GM04503 (cell line): ENCODE data around the gene CD200.

Experiments
- DNase-seq: peaks from one replicate; pipeline ENCODE4 v3.0.0-alpha.2; 2012; ENCODE audit warnings: low read depth

Gene CD200

DNA sequence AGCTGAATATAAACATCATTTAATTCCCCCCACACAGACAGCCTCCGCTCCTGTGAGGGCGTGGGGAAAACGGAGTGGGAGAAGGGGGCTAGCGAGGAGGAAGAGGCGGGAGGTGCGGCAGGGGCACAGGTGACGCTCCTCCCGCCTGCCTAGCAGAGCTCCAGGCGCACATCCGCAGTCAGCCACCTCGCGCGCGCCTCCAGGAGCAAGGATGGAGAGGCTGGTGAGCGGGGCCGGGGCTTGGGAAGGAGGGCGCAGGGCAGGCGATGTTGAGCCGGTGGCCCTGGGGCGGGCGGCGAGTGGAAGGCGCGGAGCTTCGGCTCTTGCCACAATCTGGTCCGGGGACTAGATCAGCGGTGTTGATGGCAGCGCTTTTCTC, at the start of gene CD200:
TSS of gene CD200 (plus strand) at position 155 of the 379 bp plus-strand sequence. CDS start at position 212, 57 bp downstream.
- no peak for DNase-seq

GRCh38 chr3:112289011-112289410, 43.9 kb upstream of the CD200 start:
- no peak for DNase-seq

- peak; percentile 14 for DNase-seq
Measured at GRCh38 chr3:112293368-112294321, 39.3 kb upstream of the CD200 start, which contains the start of gene SLC9C1. SLC9C1 (minus strand) TSS chr3:112294216; CDS start chr3:112286791, 7,425 bp downstream.

DNA sequence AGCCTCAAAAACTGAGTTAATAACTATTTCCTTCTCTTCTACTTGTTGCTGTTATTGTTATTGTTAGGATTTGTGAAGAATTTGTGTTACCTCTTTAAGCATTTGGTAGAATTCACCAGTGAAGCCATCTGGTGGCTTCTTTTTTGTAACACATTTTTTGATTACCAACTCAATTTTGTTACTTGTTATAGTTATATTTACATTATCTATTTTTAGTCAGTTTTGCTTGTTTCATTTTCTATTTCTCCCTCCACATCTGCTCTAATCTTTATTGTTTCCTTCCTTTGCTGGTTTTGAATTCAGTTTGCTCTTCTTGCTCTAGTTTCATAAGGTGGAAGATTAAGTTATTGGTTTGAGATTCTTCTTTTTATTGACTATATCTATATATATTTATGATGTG, 35.2 kb upstream of the CD200 start:
- no peak for DNase-seq

- no peak for DNase-seq
Measured at GRCh38 chr3:112298781-112299180, 34.2 kb upstream of the CD200 start.

DNA sequence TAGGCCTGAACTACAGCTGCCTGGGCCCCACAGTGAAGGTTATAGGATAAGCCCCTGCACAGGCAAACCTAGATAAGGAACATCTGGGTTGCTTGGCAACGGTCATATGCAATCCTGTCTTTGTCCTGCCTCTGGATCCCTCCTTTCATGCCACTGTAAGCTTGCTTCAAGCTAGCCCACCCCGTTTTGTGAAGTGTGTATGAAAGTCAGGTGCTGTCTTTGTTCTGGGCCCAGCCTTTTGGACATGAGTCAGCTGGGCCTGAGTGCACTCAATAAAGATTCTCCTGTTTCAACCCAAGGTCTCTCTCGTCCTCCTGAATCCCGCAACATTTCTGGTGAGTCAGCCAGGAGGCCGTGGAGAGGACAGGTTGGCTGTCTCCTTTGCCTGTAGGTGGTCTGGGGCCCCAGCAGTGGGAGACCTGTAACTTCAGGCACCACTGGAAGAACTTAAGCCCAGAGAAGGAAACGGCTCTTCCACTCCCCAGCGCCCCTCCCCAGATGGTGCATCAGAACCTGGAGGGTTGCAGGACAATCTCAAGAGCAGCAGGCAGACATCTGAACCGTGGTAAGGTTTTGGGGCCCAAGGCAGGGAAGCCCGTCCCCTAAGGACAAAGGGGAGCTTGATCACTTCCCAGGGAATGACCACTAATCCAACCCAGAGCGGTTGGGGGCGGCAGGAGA, 30.7 kb upstream of the CD200 start:
- no peak for DNase-seq

DNA sequence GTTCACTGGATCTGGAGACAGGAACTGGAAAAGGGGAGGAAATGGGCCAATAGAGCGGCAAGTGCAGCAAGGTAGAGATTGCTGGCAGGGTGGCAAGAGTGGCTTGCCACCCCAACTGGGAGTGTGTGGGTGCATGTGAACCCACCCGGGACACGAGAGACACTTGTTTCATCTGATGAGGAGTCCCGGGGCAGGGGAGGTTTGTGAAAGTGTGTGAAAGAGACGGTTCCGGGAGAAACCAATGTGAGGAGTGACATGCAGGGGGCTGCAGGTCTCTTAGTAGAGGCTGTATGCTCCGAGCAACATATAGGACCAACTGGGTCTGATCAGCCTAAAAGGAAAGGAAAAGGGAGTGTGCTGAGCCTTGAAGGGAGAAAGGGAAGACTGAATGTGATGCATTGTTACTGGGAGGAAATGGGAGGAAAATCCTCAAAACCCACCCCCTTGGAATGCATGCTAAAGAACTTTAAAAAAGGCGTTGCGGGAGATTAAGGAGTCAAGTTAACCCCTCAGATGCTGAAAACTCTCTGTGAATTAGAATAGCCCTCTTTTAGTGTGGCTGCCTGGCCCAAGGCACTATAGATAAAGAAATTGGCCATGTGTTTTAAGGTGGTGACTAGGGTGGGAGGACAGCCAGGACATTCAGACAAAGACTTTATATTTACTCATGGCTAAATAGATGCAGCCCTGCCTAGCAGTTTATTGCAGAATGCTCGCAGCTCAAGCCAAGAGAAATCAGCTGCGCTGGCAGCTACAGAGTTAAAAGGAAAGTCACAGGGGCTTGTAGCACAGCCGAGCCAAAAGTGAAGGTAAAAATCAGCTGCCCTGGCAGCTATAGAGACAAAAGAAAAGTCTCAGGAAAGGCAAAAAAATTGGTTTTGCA, 29.8 kb upstream of the CD200 start:
- DNase-seq: no peak

DNA sequence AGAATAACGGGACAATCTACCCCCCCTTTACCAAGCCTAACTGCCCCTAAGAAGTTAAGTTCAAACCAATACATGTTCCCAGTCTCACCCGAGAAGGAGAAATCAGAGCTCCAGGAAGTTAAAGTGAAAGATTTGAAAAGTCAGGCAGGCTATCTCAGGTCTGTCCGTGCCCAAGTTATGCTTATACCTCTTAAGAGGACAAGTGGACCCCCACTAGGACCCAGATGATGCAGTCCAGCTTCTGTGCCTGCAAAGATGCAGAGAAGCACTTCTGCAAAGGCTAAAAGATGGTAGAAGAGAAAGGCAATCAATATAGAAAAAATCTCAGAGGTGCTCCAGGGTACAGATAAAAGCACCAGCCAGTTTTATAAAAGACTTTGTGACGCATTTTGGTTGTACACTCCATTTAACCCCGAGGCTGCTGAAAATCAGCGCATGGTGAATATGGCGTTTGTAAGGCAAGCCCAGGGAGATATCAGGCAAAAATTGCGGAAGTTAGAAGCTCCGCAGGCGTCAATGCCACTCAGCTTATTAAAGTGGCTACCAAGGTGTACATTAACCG, 29.1 kb upstream of the CD200 start:
- DNase-seq: no peak

- no peak for DNase-seq
Measured at GRCh38 chr3:112304611-112305010, 28.3 kb upstream of the CD200 start.

DNA sequence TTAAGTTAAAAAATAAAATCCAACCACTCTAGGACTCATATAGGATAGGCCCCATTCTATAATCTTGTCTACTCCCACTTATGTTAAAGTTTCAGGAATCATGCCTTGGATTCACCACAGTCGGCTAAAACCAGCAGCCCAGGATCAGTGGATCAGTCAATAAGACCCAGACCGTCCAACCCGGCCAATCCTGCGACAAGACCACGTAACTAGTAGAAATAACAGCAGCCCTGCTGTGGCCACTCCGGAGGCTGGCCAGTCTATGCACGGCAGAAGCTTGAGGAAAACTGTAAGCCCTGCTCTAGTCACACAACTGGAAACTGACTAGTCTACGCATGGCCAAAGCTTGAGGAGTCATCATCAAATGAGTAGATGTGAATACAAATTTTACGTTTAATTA, 26.1 kb upstream of the CD200 start:
- DNase-seq: no peak

- DNase-seq: no peak
Measured at GRCh38 chr3:112307557-112307956, 25.4 kb upstream of the CD200 start.

DNA sequence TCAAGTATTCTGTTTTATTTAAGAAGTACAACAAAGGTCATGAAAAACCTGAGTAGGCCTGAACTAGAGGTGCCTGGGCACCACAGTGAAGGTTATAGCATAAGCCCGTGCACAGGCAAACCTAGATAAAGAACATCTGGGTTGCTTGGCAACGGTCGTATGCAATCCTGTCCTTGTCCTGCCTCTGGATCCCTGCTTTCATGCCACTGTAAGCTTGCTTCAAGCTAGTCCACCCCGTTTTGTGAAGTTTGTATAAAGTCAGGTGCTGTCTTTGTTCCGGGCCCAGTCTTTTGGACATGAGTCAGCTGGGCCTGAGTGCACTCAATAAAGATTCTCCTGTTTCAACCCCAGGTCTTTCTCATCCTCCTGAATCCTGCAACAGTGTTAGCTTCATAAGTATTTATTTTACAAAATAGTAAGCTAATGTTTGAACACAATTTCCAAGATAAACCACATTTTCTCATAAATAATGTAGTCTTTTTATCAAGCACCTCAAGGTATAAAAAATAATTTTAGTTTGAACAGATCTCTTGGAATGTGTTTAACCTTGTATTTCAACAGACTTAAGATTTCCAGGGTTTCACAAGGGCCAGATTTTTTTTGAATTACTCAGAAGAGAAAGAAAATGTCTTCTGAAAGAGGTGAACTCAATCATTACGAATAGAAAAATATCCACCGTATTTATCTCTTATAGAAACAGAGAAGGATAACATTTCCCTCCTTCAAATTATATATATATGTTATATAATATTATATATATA, 24.6 kb upstream of the CD200 start:
- DNase-seq: no peak

DNA sequence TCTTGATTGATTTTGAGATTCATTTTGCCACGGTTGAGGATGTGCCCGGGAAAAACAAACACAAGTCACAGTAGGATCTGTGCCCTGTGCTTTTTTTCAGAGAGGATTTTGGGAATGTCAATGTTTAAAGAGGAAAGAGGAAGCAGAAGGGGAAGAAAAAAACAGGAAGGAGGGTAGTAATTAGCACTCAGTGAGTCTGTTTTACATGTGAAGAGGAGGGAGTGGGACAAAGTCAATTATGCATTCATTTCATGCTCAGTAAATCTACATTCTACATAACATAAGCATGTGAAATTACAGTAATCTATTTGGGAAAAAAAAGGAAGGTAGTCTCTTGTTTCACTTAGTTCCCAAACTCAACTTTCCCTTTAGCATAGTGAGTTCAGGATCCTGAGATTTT, 18.3 kb upstream of the CD200 start:
- DNase-seq: no peak

- DNase-seq: no peak
Measured at GRCh38 chr3:112315791-112316190, 17.2 kb upstream of the CD200 start.

GRCh38 chr3:112319516-112320276, 13.3 kb upstream of the CD200 start:
- DNase-seq: no peak

DNA sequence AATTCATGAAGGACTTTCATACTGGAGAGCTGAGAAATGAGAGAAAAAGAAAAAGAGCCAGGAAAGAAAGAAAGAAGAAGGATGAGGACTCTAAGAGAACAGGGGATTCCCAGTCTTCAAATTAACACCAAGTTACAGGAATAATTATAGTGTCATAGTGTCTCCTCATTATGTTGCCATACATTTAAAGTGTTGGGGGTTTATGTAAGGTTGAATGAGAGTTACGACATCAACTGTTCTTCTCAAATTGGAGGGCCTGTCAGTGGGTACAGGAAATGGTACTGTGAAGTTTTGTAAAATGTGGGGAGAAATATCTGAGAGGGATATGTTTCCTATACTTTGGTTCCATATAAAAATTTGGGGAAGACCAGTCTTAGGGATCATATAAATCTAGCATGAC, 12.3 kb upstream of the CD200 start:
- DNase-seq: no peak

GRCh38 chr3:112321867-112322652, 10.9 kb upstream of the CD200 start:
- no peak for DNase-seq

- DNase-seq: no peak
Measured at GRCh38 chr3:112327371-112327951, 5.5 kb upstream of the CD200 start.

GRCh38 chr3:112331851-112332250, 1.1 kb upstream of the CD200 start:
- DNase-seq: no peak
